HG03442 (cell line): ENCODE results near the gene EEIG1.

Source experiments
- ATAC-seq: cut with Tn5 transposase; IDR thresholded peaks from one replicate; pipeline ENCODE4 v1.9.1; 2021; ENCODE audit warnings: mild to moderate bottlenecking, moderate library complexity; ENCODE audit not compliant: unreplicated experiment

Gene EEIG1

DNA sequence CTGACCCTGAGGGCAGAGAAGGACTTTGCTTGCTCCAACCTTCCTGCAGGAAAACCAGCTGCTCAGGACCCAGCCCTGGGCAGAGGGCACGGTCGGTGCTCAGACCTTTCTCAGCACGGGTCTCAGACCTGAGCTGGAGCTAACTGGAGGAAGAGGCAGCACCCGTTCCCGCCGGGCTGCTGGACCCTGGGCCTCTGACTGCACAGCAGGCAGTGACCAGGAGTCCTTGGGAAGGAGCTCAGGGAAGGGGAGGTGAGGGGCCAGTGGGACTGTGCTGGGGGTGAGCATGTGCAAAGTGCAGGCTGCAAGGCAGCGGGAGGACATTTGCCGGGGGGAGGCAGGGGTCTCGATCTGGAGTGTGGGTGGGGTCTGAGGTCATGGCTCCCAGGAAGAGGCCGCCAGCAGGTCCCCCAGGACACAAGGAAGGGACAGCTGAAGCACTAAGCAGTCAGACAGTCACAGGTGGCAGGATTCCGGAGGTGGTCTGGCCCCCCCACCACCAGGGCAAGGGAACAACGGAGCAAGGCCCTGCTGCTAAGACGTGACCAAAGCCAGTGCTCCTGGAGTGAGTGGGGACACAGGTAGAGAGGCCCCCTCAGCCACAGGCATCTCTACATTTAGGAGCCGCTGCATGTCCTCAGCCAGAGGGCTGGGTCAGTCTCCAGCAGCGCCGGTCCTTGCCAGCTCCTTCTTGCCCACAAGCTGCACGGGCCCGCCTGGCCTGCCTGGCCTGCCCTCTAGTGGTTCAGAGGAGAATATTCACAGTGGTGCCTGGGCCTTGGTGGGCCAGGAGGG is 38.4 kb downstream of the EEIG1 start:
- ATAC-seq, result no peak

DNA sequence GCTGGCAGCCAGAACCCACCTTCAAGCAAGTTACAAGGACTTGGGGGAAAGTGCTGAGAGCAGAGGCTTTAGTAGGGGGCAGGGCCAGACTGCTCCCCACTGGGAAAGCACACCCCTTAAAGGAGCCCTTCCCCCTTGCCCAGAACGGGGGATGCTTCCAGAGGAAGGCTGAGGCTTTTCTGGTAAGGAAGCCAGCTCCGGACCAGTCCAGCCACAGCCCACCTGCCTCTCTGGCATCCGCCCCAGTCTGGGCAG is 38.9 kb downstream of the EEIG1 start:
- no peak for ATAC-seq

DNA sequence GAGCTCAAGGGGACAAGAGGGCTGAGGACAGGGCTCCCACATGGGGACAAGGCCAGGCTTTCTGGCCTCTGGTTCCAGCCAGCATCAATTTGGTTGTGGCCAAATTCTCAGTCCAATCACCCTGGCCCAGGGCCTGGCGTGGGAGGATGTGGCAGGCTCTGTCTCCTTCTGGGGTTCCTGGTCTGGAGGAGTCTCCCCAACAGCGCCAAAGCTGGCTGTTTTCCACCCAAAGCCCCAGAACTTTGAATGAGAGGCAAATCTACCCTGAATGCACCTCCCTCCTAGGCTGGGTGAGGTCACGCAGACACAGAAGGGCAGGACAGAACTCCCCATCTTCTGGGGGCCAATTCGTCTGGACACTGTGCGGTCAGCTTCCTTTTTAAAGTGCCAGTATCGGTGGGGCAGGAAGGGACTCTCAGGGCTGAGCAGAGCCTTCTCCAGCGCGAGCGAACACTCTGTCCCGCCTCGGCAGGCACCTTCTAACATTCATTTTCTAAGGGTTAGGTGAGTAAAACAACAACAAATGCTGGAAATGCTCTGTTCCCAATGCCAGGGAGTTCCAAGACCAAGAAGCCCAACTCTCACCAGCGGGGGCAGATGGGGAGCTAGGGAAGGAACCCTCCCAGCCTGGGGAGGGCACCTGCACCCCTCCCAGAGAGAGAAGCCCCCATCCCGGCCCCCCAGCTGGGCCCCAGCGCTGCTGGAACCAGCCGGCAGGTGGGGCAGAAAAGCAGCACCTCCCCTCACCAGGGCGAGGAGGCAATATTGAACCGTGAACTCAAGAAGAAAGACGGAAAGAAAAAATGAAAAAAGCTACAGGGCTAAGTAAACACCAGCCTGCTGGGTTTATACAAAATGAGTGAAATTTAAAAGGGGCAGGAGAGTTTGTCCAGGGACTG is 39.5 kb downstream of the EEIG1 start:
- no peak for ATAC-seq

DNA sequence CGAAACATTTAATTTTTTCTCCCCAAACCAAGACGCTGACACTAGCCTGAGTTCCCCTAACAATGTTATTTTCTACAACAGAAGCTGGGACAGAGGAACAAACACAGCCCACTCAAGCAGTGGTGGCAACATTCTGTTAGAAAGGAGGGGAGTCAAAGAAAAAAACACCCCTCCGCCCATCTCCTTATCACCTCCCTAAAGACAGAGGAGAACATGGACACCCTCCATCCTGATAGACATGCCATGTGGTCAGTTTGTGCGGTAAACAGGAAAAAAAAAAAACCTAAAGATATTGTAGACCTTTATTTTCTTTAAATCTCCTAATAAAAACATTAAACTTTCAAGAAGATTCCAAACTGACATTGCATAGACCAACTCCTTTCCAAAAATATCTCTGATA is 40.2 kb downstream of the EEIG1 start:
- no peak for ATAC-seq

GRCh38 chr9:127938298-127938690 is 42.5 kb downstream of the EEIG1 start:
- ATAC-seq, result no peak

- peak; percentile 93 for ATAC-seq
Observed at GRCh38 chr9:127937388-127938297, 43.1 kb downstream of the EEIG1 start, which contains the start of gene DPM2. Gene DPM2 (minus strand): TSS chr9:127937854. CDS start chr9:127937820, 34 bp downstream.

DNA sequence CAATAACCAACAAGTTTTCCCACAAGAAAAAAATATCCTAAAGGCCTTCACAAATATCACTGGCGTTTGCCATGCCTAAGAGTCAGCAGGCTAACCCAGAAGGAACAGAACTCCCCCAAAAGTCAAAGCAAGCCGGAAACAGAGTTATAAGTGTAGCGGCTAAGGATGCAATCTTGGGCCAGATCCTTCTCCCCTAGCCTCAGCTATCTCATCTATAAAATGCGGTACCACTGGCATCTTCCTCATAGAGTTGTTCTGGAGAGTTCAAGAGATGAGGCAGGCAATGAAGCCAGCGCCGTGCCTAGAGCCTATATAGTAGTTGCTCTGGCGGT is 43.8 kb downstream of the EEIG1 start:
- ATAC-seq, result no peak

- ATAC-seq, result no peak
Observed at GRCh38 chr9:127936347-127936852, 44.4 kb downstream of the EEIG1 start.

DNA sequence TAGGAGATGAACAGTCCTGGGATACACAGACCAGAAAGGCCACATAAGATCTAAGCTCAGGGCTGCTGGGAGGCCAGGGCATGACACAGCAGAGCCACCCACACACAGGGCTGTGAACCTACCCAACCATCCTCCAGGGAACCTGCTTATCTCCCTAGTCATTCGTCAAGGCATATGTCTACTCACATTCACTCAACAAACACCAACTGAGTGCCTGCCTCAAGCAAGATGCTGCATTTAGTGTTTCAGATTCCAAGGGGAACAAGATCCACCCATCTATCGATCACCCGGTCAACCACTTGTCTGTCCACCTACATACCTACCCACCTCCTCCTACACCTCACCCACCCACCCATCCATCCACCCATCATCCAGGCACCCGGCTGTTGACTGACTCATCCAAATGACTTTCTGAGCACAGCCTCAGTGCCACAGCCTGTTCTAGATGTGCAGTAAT is 45.0 kb downstream of the EEIG1 start:
- ATAC-seq, result no peak

- ATAC-seq, result no peak
Observed at GRCh38 chr9:127934986-127935385, 45.8 kb downstream of the EEIG1 start.

GRCh38 chr9:127934248-127934647 is 46.5 kb downstream of the EEIG1 start:
- no peak for ATAC-seq

DNA sequence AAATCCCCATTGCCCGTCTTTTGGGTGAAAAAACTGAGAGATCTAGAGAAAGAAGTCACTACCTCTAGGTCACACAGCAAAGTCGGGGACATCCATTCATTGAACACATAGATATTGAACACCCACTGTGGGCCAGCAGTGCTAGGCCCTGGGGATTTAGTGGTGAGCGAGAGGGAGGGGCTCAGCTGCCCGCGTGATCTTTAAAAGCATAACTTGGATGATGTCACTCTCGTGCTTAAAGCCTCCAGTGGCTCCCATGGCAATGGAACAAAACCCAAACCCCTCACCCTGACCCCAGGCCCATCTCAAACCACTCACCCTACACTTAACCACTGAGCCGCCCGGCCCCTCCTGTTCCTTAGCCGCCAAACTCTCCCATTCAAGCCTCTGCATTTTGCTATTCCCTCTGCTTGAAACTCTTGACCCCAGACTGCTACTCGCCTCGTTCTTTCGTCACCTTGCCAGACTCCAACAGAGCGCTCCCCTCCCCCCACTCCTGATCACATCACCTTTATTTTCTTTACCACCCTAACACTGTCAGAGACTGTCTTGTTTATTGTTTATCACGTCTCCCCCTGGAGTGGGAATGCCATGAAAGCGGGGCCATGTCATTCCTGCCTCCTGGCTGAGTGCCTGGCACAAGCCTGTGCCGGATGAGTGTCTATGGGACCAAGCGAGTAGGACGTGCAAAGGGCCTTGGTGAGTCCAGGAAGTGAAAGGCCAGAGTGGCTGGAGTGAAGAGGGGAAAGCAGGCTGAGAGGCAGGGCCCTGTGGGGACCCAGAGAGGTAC is 49.5 kb downstream of the EEIG1 start:
- ATAC-seq, result peak; percentile 26
